Dermis microvascular lymphatic vessel endothelial cell (primary cell): ENCODE results near the gene ILDR1. TPM values are rescaled to one million over a fixed set of nuclear protein-coding genes. Genes with fewer than 3 reads are reported as not detected.
A peak's percentile ranks its signal among the peaks of the same experiment; 100 is the strongest.

Experiments used
- DNase-seq, 2 donors: peaks; one replicate each; pipeline versions ENCODE4 v3.0.0 to v3.0.0-alpha.2; 2010; ENCODE audit warnings: low read depth in 2 of 2
- total RNA-seq: library from RNA; depleted of rRNA; stranded (reverse); fragments of >200 nt; gene quantifications from 2 replicates; pipeline ENCODE4 v1.2.1, GENCODE V29; 2014

ILDR1 gene
- total RNA-seq, 1 donor from 2014 or later = not detected

DNA sequence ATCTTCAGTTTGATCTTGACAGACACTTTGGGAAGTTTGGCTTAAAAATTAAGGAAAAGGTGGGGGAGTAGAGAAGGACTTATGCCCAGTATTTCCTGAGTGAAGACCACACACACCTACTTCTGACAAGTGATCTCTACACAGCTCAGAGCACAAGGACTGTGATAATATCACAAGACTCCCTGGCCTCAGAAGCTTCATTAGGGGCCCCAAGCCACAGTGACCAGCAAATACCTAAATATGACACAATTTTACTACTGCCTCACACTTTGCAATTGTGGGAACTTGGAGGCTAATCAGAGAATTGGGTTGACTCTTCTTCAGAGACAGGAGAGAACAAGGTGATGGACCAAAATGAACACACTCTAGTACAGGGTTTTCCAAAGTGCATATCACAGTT lies 2.6 kb downstream of the ILDR1 start:
- DNase-seq = no peak

DNA sequence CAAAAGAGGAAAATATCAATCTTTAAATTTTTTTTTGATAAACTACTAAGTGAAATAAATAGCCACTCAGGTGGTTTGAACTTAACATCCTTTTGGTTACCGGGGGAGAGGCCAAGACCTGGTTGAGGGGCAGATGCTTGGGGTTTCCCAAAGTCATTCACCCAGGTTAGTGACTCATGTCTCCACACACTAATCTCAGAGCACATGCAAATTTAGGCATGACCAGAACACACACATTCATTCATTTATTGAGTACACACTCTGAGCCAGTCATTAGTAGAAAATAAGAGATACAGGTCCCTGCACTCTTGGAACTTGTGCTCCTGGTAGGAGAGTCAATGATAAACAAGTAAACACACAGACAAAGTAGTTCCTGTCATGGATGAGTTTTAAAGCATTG lies 7.3 kb downstream of the ILDR1 start:
- no peak for DNase-seq

DNA sequence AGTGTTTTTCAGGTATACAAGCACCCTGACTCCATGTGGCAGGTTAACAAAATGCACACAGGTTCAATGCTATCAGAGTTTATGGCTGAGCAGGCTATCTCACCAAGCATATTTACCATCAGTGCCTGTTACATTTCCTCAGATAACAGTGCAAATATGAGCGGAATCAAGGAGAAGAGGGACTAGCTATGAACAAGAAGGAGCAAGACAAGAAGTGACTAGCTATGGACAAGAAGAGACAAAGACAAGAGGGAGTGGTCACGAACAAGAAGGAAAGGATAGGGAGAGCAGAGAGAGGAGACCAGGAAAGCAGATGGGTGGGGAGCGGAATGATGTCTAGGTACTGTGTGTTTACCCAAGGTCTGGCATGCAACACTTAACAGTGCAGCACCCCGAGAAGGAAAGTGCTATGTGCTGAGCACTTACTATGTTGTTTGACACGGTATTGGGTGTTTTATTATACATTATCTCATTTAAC lies 8.6 kb downstream of the ILDR1 start:
- no peak for DNase-seq

DNA sequence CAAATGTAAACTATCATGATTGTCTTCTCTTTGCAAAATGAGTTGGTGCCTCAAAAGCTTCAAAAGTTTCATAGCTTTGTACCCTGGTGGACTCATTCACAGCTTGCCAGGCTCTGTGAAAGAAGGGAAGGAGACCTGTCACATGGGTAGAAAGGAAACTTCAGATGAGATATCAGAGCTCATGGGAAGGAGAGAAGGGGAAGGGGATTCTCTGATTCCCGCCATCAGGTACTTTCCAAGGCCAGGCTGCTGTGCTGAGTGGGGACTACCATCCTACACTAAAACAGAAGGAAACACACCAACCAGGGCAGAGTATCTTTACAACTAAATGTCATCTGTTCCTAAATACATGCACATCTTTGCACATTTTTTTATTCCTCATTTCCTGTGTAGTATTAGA lies 9.2 kb downstream of the ILDR1 start:
- DNase-seq = no peak

DNA sequence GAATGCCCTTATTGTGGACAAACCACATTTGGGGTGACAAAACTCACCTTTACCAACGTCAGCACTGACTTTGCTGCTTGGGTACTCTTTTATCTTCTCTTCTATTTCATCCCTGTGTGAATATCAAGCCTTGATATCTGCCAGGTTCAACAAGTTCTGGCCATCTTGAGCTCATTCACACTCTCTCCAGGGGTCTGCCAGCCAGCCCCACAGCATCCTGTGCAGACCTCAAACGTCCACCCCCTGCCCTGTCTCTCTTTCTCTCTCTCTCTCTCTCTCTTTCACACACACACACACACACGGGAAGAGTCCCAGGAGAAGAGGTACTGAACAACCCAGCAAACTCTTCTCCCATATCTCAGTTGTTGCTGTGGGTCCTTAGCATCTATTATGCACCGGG lies 10.7 kb downstream of the ILDR1 start:
- DNase-seq = no peak

DNA sequence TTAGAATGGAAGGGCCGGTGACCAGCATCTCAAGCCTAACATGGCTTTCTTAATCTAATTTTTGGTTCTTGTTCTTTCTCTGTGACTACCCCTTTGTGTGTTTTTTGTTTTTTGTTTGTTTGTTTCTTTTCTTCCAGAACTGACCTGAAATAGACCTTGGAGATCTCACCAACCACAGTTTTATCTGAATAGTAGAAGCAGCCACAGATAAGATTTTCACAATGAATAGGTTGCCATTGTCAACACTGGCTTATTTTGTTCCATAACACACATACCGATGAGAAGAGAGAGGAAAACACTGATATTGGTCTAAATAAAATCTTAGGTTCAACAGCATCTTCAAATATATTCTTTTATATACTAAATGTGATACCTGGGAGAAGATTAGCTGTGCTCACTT lies 11.5 kb downstream of the ILDR1 start:
- no peak for DNase-seq

DNA sequence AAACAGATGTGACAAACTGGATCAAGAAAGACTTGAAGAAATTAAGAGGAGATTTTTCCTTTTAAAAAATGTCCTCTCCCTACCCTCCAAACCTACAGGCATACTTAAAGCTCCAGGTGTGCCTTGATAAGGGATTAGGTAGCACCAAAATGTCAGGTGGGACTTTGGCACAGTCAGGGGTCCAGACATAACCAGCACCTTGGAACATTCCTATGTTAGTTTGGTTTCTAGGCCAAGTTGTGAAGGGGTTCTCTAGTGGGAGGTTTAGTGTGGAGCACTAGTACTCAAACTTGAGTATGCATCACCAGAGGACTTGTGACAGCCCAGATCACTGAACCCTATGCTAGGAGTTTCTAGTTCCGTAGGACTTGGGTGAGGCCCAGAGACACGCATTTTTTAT lies 13.9 kb downstream of the ILDR1 start:
- DNase-seq = no peak

DNA sequence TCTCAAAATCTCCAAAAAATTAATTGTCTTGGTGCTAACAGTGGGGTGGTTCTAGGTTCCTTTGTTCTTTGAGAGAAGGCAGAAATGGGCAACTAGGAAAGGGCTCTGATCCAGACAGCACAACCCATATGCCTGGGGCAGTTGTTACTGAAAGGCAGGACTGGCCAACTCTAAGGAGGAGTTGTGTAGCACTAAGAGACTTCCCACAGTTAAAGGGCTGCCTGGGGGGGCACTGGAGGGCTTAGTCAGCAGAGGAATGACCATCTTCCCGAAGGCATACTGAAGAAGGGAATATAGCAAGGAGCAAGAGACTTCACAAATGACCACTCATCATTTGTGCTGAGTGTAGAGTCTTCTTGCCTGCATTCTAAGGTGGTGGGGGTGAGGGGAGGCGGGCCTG lies 15.8 kb downstream of the ILDR1 start:
- DNase-seq = no peak

DNA sequence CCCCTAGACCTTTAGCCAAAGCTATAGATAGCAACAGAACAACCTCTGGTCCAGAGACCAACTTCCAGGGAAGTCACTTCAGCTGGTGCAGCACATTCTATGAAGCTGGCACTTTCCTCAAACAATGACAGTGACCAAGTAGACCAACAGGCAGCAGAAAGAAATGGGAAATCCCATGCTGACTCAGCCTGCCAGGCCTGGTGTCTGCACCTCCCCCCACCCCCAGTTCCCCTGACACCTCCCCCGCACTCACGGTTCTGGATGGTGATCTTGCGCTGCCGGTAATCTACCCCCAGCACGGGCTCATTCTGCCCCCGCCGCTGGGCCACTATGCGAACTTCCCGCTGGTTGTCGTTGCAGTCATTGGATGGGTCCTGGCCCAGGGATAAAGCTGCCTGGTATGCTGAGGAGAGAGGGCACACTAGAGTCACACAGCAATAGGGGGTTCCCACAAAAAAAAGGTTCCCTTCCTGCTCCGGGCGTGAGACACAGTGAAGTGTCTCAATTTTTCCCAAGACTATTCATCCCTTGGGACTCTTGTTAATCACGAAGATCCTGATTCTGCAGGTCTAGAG lies 17.0 kb downstream of the ILDR1 start:
- no peak for DNase-seq

DNA sequence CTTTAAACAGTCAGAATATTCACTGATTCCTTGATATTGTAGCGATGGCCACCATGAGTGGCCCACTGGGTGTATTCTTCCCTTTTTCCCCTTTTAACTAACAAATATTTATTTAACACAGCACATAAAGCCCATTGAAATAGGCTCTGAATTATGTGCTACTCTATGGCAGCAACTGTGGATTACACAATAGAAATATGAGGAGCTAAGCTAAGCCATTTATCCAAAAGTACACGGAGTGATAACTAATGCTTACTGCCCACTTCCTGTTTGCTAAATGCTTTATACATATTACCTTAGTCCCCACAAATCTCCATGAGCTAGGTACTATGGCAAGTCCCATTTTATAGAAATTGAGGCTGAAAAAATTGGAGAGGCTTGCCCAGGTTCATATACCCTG lies 17.9 kb downstream of the ILDR1 start:
- DNase-seq = no peak

DNA sequence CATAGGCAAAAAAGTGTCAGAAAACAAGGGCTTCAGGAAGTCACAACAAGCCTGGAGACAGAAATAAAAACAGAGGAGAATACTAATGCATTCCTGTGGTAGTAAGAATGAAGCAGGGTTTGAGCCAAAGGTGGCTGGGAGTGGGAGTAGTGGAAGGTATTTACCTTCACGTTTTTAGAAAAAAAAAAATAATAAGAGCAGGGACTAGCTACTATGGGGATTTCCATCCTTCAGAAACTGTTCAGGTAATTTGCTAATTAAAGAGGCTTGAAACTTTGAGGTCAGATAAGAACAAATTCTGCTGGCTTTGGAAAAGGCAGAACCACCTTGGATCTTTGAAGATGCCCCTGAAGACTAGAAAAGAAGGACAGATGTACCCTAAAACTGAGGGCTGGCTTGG lies 18.4 kb downstream of the ILDR1 start:
- no peak for DNase-seq

DNA sequence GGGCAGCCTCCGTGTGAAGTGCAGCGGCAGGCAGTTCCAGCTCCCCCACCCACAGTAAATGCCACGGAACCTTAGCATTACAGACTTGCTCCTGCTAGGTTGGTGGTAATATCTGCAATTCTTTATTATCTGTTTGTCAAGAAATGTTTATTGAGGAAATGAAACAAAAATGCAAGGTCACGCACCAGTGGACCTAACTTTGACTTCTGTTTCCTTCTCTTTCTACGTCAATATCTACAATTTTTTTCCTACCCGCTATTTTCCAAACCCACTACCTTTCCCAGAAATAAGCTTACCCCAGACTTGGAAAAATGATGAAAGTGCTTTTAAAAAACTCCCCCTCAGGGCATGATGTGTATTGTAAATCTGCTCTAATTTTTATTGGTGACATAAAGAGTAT lies 18.9 kb downstream of the ILDR1 start:
- peak in 1 of 2 donors; percentile 16 for DNase-seq

DNA sequence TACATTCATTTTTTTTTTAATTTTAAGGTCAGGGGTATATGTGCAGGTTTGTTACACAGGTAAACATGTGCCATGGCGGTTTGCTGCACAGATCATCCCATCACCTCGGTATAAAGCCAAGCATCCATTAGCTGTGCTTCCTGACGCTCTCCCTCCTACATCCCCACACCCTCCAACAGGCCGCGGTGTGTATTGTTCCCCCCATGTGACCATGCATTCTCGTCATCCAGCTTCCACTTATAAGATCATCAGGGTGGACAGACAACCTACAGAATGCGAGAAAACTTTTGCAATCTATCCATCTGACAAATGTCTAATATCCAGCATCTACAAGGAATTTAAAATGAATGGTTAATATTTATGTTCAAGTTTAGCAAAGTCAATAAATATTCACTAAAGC lies 19.4 kb downstream of the ILDR1 start:
- DNase-seq = no peak

DNA sequence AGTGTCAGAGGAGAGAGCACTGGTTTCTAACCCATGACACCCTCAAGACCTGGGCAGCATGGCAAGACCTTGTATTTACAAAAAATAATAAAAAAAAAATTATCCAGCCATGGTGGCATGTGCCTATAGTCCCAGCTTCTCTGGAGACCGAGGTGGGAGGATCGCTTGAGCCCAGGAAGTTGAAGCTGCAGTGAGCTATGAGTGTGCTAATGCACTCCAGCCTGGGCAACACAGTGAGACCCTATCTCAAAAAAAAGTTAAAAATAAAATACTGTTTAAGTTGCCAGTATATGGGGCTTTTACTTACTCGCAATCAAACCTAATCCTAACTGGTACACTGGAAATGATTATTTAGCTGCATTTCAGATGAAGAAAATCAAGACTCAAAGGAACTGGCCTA lies 20.2 kb downstream of the ILDR1 start:
- DNase-seq = no peak

DNA sequence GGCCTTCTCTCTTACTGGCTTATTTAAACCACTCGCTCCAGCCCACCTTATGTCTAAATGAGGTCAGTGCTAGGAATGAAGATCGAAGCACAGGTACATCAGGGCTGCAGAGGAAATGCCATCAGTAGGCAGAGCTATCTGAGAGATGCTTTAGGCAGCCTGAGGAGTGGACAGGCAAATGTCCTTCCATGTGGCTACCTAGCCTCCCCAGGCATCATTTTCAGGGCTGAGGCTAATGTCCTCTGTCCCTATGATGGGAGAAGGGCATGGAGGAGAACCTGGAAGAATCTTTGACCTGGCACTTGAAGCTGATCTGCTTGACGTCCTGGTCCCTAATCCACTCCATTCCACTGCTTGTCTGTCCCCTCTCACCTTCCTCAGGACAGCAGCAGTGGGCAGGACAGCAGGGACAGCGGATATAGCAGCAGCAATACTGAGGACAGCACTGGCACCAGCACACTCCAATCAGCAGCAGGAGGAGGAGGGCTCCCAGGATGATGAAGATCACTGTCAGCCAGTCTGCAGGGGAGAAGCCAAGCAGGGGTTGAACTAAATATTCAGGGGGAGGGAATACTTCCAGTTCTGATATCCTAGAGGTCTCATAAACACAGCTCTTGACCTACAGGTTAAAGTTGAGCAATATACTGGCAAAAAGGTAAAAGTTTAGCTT lies 21.0 kb downstream of the ILDR1 start:
- no peak for DNase-seq

DNA sequence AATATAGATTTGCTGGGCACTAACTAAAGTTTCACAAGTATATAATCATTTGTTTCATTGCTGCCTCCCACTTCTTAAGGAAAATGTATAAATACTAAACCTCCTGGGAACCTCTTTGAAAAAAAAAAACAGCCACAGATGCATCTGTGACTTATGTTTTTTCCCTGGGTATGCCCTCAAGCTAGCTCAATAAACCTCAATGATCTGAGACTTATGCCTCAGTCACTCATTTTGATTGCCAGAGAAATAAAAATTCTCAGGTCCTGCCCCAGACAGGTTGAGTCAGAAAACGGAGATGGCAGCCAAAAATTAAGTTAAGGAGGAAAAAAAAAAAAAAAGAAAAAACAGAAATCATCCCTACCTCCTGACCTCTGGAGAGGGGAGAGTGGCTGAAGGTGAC lies 22.1 kb downstream of the ILDR1 start:
- DNase-seq = no peak

DNA sequence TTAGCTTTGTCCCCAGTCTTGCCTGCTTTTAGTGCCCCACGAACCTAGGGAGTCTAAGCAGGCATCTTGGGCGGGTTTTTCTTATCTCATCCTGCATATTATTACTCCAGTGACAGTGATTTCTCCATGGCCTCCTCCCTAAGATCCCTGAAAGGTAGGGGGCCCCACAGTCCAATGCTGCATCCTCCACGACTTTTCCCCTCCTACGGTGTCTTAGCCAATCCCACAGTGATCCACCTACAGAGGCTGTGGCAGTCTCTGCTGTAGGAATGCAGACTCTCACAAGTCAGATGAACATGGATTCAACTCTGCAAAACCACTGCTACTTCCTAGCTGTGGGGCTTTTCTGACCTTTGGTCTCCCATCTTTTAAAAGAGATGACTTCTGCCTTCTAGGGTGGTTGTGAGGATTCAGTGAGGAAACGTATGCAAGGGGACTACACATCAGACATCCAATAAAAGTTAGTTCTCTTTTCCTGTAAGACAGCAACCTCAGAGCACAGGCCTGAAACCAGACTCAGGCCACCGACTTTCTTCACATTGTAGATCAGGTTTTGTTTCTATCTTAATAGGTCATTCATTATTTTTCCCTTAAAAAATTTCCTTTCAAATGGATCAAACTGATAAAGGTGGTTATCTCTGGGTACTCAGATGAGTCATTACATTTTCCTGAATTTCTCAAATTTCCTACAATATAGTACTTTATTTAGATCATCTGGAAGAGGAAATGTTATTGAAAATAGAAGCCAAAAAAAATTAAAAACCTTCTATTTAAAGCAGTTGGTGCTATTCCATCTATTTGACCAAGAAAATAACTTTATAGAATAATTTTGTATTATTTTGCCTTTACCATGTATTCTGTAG lies 23.2 kb downstream of the ILDR1 start:
- peak; percentile 5 to 17 for DNase-seq

DNA sequence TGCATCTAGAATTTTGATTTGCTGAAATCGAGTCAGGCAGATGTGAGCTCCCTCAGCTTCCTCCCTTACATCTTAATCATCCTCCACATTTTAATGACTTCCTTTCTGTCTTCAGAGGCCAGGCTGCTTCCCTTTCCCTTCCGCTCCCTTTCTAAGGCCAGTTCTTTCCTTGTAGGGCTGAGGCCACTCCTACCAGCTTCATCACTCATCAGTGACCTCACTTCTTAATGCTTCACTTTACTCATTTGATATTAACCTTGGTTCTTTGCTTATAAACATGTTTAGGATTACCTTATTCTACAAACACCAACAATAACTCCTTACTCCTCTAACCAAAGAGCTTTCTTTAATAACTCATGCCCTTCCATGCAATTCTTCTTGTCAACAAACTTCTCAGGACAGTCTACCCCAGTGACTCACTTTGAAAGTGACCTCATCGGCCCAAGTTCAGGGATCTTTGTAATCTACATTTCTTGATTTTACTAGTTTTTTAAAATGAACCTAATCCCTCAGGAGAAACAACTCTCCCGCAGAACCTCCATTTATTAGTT lies 23.9 kb downstream of the ILDR1 start:
- DNase-seq = peak in 1 of 2 donors; percentile 73

DNA sequence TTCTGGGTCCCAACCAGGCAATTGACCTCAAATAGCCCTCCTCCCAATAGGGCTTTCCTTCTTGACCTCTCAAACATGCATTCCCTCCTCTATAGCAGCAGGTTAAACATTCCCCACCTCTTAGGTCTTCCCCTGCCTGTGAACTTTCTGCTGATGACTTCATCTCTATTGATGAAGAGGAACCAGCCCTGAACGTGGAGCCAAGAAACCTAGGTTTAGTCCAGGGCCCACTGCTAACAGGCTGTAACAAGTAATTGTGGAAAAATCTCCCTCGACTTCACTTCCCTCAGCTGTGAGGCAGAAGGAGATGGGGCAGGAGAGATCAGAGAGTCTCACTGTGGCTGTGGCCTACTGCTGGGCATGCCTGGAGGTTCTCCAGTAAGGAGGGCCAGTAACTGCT lies 24.7 kb downstream of the ILDR1 start:
- DNase-seq = no peak

DNA sequence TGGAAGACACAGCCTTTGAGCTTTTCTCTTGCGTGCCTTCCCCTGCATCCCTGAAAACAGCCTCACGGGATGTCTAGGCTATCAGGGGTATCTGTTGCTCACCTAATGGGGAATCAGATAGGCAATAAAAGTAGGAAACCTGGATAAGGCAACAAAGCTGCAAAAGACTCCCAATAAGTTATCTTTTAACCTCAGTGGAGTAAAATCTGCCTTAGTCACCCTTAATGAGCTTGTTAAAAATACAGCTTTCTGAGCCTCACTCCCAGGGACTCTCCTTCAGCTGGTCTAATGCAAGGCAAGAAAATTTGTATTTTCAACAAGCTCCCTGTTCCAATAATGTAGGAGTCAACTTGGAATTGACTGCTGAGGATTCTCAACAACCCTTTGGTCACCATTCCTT lies 25.6 kb downstream of the ILDR1 start:
- no peak for DNase-seq

DNA sequence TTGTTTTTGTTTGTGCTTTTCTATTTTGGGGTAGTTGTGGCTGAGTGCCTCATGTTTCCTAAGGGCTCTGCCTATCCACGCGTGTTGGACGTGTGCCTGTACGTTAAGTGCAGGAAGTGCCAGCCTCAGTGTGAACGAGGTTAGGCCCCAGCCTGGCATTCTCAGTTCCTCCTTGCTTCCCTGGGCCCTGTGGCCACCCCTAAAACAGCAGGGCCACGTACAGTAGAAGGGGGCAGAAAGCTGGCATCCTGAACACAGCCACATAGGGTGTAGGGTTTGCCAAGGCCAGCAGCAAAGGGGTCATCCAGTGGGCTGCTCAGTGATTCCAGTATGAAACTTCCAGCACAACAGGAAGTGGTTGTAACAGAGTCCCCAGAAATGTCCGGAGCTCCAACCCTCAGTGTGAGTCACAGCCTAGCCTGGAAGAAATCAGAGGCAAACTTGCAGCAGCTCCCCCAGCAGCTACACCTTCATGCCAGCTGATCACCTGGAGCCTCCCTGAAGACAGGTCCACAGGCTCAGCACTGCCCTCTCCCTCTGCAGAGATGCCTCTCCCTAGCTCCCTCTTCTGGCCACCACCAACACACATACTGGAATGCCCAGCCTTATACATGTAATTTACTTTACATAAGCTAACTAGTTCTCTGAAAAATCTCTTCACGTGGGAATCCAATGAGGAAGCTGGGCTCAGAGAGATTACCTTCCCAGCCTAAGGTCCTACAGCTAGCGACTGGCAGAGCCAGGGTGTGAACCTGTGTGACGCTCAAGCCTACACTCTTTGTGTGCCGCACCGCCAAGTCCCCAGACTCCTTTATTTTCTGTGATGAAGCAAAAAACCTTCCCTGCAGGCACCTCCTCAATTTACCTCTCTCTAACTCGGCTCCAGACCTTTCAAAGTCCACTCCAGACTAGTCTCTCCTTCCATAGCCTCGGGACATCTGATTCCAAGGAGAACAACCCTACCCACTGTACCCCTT lies 26.6 kb downstream of the ILDR1 start:
- DNase-seq = peak; percentile 23 to 67
